HG03039 (cell line): ENCODE data around the gene KAT2A.

Experiments used
- ATAC-seq: cut with Tn5 transposase; IDR thresholded peaks from one replicate; pipeline ENCODE4 v1.9.1; 2021; ENCODE audit warnings: mild to moderate bottlenecking, moderate library complexity; ENCODE audit not compliant: unreplicated experiment

The KAT2A gene

GRCh38 chr17:42135664-42136653 is 14.8 kb upstream of the KAT2A start:
- no peak for ATAC-seq

DNA sequence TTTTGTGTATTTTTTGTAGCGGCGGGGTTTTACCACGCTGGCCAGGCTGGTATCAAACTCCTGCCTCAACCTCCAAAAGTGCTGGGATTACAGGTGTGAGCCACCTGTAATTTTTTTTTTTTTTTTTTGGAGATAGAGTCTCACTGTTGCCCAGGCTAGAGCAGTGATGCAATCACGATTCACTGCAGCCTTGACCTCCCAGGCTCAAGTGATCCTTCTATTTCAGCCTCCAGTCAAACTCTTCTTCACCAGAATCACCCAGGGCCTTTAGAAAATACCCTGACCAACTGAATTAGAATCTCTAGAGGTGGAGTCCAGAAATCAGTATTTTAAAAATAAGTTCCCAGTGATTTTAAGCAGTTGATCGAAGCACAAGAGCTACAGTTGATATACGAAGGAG is 14.0 kb upstream of the KAT2A start:
- no peak for ATAC-seq

DNA sequence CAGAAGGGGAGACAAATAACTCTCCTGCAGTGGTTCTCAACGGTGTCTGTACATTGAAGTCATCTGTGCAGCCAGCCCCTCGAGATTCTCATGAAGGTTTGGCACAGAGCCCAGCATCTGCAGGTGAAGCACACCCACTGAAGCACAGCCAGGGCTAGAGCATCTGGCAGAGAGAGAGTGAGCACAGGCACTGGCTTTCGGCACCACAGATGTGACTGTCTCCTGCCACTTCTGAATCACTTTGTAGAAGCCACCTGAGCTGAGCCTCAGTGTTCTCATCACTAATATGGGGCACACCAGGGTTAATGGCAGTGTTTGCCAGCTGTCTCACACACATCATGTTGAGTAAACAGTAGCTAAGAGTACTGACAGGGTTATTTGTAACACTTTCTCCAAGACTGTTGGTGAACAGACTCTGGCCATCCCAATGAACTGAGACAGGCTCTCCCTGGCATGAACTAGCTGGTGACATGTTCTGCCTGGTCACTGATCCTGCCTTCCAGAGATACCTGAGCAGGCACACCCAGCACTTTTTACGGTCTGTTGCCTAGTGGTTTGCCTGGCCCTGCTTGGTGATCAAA is 12.4 kb upstream of the KAT2A start:
- no peak for ATAC-seq

- no peak for ATAC-seq
Measured at GRCh38 chr17:42132941-42133340, 11.8 kb upstream of the KAT2A start.

DNA sequence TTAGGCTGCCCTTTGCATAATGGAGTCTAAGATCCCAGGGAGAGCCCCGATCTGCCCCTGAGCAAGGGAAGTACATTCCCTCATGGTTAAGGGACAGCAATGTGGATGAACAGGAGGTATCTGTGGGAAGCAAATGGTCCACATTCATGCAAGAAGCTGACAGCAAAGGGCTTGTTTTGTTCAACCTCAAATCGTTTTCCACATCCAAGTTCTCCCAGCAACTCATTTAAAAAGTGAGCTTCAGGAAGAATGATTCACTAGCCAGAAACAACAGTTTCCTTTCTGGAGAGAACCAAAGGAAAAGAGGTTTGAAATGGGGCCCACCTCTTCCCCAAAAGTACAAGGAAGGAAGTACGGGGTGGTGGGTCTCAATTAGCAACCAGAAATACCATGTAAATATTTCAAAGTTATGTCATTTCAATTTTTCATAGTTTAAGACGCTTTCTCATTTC is 10.8 kb upstream of the KAT2A start:
- no peak for ATAC-seq

GRCh38 chr17:42131232-42131631 is 10.1 kb upstream of the KAT2A start:
- ATAC-seq, result no peak

GRCh38 chr17:42130310-42130936 is 9.3 kb upstream of the KAT2A start:
- no peak for ATAC-seq

DNA sequence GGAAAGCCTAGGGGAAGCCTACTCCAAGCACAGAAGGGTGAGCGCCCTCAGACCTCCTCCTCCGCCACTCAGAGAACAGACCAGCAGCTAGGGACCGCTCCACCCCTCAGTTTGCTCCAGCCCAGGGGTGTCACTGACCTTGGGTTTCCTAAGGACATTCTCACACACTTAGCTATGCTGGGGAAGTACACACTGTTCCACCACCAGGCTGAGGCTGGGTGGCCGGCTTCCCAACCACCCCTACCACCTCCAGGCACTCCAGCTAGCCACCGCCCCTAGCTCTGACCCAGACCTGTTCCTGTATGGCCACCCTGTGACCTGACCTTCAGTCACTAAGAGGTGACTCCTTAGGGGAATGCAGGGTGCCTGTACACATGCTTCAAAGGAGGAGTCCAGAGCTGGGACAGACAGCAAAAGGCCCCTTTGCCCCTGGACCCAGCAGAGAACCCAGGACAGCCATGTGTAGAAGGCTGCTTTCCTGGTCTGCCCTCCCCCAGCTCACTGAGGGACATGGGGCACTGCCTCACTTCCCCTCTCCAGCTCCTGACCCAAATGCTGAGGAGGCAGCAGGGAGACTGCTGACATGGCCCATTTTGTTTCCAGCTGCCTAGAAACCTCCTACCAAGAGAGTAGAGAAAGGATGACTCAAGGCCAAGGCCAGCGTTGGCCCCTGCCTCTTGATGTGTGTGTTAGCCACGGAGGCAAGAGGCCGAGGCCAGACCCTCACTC is 8.1 kb upstream of the KAT2A start:
- no peak for ATAC-seq

DNA sequence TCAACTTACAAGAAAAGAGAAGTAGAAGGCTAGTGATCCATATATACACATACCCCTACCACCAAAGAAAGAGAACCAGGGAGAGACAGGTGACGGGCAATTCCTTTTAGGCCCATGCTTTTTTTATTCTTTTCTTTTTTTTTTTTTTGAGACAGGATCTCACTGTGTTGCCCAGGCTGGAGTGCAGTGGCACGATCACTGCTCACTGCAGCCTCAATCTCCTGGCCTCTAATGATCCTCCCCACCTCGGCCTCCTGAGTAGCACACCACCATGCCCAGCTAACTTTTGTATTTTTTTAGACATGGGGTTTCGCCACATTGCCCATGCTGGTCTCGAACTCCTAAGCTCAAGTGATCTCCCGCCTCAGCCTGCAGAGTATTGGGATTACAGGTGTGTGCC is 6.2 kb upstream of the KAT2A start:
- ATAC-seq, result no peak

DNA sequence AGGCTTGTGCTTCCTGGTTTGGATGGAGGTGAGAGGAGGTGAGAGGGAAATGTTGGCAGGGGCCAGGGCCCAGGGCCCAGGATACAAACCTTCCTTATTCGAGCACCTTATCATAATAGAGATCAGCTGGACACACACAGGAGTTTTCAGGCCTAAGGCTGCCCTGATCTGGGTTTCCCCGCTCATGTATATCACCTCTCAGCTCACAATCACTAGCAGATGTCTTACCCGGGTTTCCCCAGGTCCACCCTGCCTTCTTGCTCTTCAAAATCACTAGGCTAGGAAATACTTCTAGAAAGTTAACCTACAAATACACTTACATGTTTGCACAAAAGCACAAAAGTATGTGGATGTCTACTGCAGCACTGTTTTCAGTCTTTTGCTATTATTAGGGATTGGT is 5.7 kb upstream of the KAT2A start:
- no peak for ATAC-seq

GRCh38 chr17:42125565-42125964 is 4.4 kb upstream of the KAT2A start:
- no peak for ATAC-seq

DNA sequence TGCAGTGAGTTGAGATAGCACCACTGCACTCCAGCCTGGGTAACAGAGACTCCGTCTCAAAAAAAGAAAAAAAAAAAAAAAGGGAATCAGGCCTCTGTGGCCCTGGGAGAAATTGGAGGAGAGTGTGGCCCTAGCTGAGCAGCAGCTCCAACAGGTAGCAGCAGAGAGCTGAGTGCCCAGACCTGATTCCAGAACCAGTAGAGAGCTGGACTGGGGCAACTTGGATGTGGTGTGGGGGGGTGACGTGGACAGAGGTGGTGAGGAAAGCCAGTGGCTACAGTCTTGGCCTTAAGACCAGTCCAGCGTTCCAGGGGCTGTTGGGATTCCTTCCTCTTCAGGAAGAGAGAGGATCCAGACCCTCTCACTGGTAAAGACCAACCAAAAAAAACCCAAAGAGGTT is 3.1 kb upstream of the KAT2A start:
- no peak for ATAC-seq

- no peak for ATAC-seq
Measured at GRCh38 chr17:42122371-42123303, 1.5 kb upstream of the KAT2A start, which contains the start of gene HSPB9. HSPB9 (plus strand) TSS chr17:42122804; CDS start chr17:42122851, 47 bp downstream.

GRCh38 chr17:42120161-42120769 is 902 bp downstream of the KAT2A start:
- no peak for ATAC-seq

DNA sequence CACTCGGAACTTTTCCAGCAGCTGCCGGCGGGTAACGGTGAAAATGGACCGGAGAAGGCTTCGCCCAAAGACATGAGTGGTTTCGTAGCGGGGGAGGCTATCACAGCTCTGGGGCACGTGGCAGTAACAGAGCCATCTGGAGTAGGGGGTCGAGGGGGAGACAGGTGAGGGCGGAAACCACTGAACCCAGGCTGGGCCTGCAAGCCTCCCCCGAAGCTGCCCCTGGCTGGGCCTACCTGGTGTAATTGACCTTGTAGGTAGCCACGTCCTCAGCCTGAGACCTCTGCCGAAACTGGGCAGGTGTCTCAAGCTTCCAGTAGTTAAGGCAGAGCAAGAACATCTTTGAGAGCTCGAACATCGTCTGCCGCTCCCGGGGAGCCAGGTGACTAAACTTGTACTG is 1.9 kb downstream of the KAT2A start:
- ATAC-seq, result no peak

DNA sequence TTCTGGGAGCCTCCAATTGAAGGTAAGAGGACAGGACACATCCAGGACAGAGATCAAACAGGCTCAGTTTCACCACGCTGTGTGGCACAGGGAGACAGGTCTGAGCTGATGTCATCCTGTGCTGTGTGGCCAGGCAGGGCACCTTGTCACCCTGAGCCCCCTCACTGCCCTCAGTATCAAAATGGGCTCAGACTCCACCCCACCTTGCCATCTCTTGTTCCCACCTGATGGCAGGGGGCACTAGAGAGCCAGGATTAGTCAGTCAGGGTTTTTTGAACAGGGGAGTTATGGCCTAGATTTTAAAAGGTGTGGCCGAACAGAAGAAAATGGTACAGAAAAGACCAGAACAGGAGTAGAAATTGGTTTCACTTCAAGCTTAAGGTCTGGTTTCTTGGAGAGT is 2.6 kb downstream of the KAT2A start:
- no peak for ATAC-seq

- no peak for ATAC-seq
Measured at GRCh38 chr17:42118126-42118510, 3.0 kb downstream of the KAT2A start.

GRCh38 chr17:42117397-42118125 is 3.6 kb downstream of the KAT2A start:
- no peak for ATAC-seq
